Epithelial cell of proximal tubule (primary cell): ENCODE measurements around the gene U2AF1L4. TPM values are rescaled to one million over a fixed set of nuclear protein-coding genes. Genes with fewer than 3 reads are reported as not detected.

Experiments
- DNase-seq: peaks from one replicate; pipeline ENCODE4 v3.0.0-alpha.2; 2011; ENCODE audit warnings: low read depth
- H3K4me3 ChIP-seq: 2 replicates; pipeline ENCODE4 v1.5.1; 2011; ENCODE audit warnings: low read depth, mild to moderate bottlenecking, low read length
- total RNA-seq: library from RNA; depleted of rRNA; stranded (reverse); fragments of >200 nt; gene quantifications from 2 replicates; pipeline ENCODE4 v1.2.3, GENCODE V29; 2015
- TF ChIP-seq, protein P1 (sequence below): conservative IDR thresholded peaks from 2 replicates; pipeline ENCODE4 v1.5.1; 2012; ENCODE audit warnings: low read depth, mild to moderate bottlenecking, low read length

U2AF1L4 gene
- total RNA-seq, 1 donor from 2014 or later: 5.9 TPM

DNA sequence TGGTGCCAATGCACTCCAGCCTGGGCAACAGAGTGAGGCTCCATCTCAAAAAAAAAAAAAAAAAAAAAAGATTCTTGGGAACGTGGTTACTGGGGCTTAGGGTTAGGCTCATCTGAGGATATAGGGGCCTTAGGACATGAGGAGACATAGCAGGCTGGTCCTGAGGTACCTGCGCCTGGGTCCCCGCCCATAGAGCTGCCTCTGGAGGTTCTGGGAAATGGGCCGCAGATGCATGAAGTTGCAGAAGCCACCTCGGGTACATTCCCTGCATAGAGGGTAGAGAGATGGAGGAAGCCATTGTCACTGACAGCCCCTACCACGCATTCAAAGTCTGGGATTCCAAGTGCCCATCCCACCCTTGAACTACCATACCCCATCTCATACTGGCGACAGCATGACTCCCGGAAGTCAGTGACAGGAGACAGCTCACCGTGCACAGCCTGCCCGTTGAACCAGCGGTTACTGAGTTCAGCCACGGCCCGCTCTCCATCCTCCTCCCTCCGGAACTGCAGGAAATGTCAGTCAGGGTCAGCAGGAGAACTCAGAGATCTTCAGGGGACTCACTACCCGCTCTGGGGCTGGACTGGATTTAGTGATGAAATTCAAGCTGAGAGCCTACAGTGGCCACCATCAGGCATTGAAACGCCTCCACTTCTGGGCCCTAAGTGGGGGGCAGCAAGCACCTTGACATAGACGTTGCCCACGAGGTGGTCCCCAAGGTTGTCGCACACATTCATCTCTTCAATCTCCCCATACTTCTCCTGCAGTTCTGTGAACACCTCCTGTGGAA, 1.4 kb downstream of the U2AF1L4 start:
- DNase-seq: no peak
- TF ChIP-seq, protein P1, sequence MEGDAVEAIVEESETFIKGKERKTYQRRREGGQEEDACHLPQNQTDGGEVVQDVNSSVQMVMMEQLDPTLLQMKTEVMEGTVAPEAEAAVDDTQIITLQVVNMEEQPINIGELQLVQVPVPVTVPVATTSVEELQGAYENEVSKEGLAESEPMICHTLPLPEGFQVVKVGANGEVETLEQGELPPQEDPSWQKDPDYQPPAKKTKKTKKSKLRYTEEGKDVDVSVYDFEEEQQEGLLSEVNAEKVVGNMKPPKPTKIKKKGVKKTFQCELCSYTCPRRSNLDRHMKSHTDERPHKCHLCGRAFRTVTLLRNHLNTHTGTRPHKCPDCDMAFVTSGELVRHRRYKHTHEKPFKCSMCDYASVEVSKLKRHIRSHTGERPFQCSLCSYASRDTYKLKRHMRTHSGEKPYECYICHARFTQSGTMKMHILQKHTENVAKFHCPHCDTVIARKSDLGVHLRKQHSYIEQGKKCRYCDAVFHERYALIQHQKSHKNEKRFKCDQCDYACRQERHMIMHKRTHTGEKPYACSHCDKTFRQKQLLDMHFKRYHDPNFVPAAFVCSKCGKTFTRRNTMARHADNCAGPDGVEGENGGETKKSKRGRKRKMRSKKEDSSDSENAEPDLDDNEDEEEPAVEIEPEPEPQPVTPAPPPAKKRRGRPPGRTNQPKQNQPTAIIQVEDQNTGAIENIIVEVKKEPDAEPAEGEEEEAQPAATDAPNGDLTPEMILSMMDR: no peak
- H3K4me3 ChIP-seq: peak overlapping the region; percentile 91

GRCh38 chr19:35742121-35742724, 3.0 kb downstream of the U2AF1L4 start, which contains the start of gene IGFLR1:
IGFLR1 (minus strand) TSS chr19:35742452; CDS start chr19:35741180, 1,272 bp downstream.
- H3K4me3 ChIP-seq: peak within 1 kb of the TSS; percentile 56
- TF ChIP-seq, protein P1: no peak
- no peak for DNase-seq

DNA sequence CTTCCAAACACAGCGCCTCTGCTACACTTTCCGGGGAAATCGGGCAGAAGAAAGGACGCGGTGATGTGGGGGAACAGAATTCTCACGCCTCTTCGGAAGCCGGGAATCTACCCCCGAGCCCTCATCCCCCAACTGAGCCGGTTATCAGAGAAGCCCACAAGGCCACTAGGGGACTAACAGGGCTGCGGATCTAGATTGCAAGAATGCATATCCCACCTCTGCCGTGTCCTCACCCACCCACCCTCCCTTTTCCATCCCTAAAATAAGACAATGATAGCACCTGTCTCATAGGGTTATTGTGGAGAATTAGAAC, 4.1 kb downstream of the U2AF1L4 start:
- DNase-seq: no peak
- peak overlapping the region; percentile 56 for H3K4me3 ChIP-seq
- TF ChIP-seq, protein P1: peak; percentile 5

GRCh38 chr19:35740423-35741202, 4.6 kb downstream of the U2AF1L4 start:
- H3K4me3 ChIP-seq: peak overlapping the region; percentile 56
- no peak for DNase-seq
- TF ChIP-seq, protein P1: peak; percentile 16

- no peak for DNase-seq
- TF ChIP-seq, protein P1: no peak
- H3K4me3 ChIP-seq: peak overlapping the region; percentile 56
Measured at GRCh38 chr19:35740108-35740422, 5.2 kb downstream of the U2AF1L4 start.

DNA sequence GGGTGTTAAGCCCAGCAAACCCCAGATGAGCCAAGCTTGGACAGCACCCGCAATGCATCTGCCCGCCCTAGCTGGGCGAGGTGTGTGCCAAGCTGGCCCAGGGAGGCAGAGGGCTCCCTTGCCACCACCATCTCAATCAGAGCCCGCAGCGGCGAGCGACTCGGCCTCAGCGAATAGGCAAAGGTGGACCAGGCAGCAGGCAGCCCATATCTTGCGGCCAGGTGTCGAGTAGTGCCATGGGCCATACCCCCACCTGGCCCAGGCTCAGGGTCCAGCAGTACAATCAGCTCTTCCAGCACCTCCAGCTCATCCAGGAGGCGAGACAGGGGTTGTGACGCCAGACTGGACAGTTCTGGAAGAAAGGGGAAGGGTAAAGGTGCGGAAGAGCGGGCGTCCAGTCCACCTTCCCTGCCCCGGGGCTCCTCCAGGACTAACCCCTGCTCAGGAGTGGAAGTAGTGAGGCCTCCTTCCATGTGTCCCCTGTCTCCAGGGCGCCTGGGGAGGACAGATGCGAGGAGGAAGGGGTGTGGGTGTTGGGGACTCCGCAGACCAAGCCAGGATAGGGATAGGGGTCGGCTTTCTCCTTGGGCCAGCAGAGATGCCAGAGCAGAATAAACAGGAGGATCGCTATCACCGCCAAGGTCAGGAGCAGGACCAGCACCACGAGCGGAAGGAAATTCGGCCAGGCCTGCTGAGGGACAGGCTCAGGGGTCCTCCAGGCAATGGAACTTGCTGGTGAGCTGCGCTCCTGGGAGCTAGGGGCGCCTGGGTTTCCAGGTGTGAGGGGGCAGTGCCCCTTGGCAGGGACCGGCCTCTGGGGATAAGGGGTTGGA, 5.7 kb downstream of the U2AF1L4 start:
- peak overlapping the region; percentile 56 for H3K4me3 ChIP-seq
- TF ChIP-seq, protein P1: no peak
- no peak for DNase-seq
